Uterus (tissue), 4 donors: ENCODE results near the gene PLD5. TPM values are rescaled to one million over a fixed set of nuclear protein-coding genes. Genes with fewer than 3 reads are reported as not detected.
"Not testable (repeated sequence)": the region's sequence is repeated elsewhere in the genome, so short reads cannot be mapped to it uniquely, and the experiment has no call there.

Source experiments
- DNase-seq, 2 donors: peaks; one replicate each; pipeline ENCODE4 v3.0.0-alpha.2; 2019 to 2020
- H3K27ac ChIP-seq, 2 donors: fragments of 200-600 bp; sonication (generic); 1 replicate in 1 of 2; 2 replicates in 1 of 2; pipeline ENCODE4 v1.5.1; 2016 to 2018
- H3K27me3 ChIP-seq, 2 donors: fragments of 200-600 bp; sonication (generic); one replicate each; pipeline ENCODE4 v1.5.1; 2018 to 2019; ENCODE audit warnings: control low read depth in 1 of 2
- H3K36me3 ChIP-seq, 2 donors: fragments of 200-600 bp; sonication (generic); one replicate each; pipeline ENCODE4 v1.5.1; 2019; ENCODE audit warnings: control low read depth in 1 of 2
- H3K4me1 ChIP-seq, 2 donors: fragments of 200-600 bp; sonication (generic); one replicate each; pipeline ENCODE4 v1.5.1; 2018 to 2019; ENCODE audit warnings: control low read depth in 1 of 2
- H3K4me3 ChIP-seq, 2 donors: fragments of 200-600 bp; sonication (generic); 1 replicate in 1 of 2; 2 replicates in 1 of 2; pipeline ENCODE4 v1.5.1; 2018 to 2019; ENCODE audit warnings: mild to moderate bottlenecking in 1 of 2
- H3K9me3 ChIP-seq, 2 donors: fragments of 200-600 bp; sonication (generic); one replicate each; pipeline ENCODE4 v1.5.1; 2019; ENCODE audit warnings: control low read depth in 1 of 2
- CTCF ChIP-seq, 4 experiments: fragments of 200-600 bp in 2 of 4; fragments of 450-650 bp in 2 of 4; sonication (generic) in 2 of 4; IDR thresholded peaks; one replicate each; pipeline ENCODE4 v1.5.1; 2016 to 2019; ENCODE audit warnings: antibody characterized with exemption in 4 of 4, mild to moderate bottlenecking in 2 of 4, moderate library complexity in 1 of 4
- POLR2A ChIP-seq, 2 donors: fragments of 450-650 bp; IDR thresholded peaks; one replicate each; pipeline ENCODE4 v1.6.1; 2016; ENCODE audit warnings: antibody characterized with exemption in 2 of 2, mild to moderate bottlenecking in 1 of 2, moderate library complexity in 1 of 2
- intact Hi-C: fragments of 100-400 bp; cut with DNase I; formaldehyde crosslinking; loops from one replicate; pipeline ENCODE4 v1.15.1; 2023; ENCODE audit warnings: low total_unique reads
- total RNA-seq, 4 donors: library from RNA; depleted of rRNA in 3 of 4; stranded (reverse); fragments of >200 nt in 3 of 4; gene quantifications; one replicate each; pipeline versions ENCODE4 v1.1.0 to v1.2.4, GENCODE V29; 2014 to 2023
- donor health status: DM: yes; HTN: yes; CAD: no.

The PLD5 gene
- total RNA-seq, 4 donors from 2014 or later = 2.4 to 6.1 (median 5.2) TPM

- intact Hi-C loops = no loop called here
- TF ChIP-seq POLR2A (IDR thresholded peaks at IDR 0.05) = no peak
- TF ChIP-seq CTCF (IDR thresholded peaks at IDR 0.05) = no peak
- no peaks in the 10 kb centered on the region for H3K36me3 ChIP-seq
- no peak overlapping the region for H3K27ac ChIP-seq
- no peaks in the 10 kb centered on the region for H3K4me1 ChIP-seq
- H3K4me3 ChIP-seq = no peak overlapping the region
- H3K27me3 ChIP-seq = no peaks in the 10 kb centered on the region
- no peaks in the 10 kb centered on the region for H3K9me3 ChIP-seq
- DNase-seq = no peak
These were observed 392.2 kb downstream of the PLD5 start for GRCh38 chr1:242132121-242132817.

GRCh38 chr1:242128951-242129502 lies 395.5 kb downstream of the PLD5 start:
- no peak overlapping the region for H3K4me3 ChIP-seq
- TF ChIP-seq CTCF (IDR thresholded peaks at IDR 0.05) = no peak
- no peak for TF ChIP-seq POLR2A (IDR thresholded peaks at IDR 0.05)
- no peaks in the 10 kb centered on the region for H3K4me1 ChIP-seq
- H3K27me3 ChIP-seq = no peaks in the 10 kb centered on the region
- no peak overlapping the region for H3K27ac ChIP-seq
- DNase-seq = no peak
- H3K9me3 ChIP-seq = no peaks in the 10 kb centered on the region
- no peaks in the 10 kb centered on the region for H3K36me3 ChIP-seq
- intact Hi-C loops = no loop called here

- intact Hi-C loops = no loop called here
- TF ChIP-seq POLR2A (IDR thresholded peaks at IDR 0.05) = no peak
- no peak for DNase-seq
These were observed 404.1 kb downstream of the PLD5 start for GRCh38 chr1:242120432-242120831.

GRCh38 chr1:242100921-242101320 lies 423.6 kb downstream of the PLD5 start:
- H3K4me1 ChIP-seq = no peaks in the 10 kb centered on the region
- no peaks in the 10 kb centered on the region for H3K27me3 ChIP-seq
- no peak for DNase-seq
- H3K27ac ChIP-seq = no peak overlapping the region
- intact Hi-C loops = no loop called here
- H3K4me3 ChIP-seq = no peak overlapping the region
- no peaks in the 10 kb centered on the region for H3K36me3 ChIP-seq
- no peaks in the 10 kb centered on the region for H3K9me3 ChIP-seq
- TF ChIP-seq POLR2A (IDR thresholded peaks at IDR 0.05) = no peak
- no peak for TF ChIP-seq CTCF (IDR thresholded peaks at IDR 0.05)

More at GRCh38 chr1:242120432-242120831, 404.1 kb downstream of the PLD5 start:
- no peak overlapping the region for H3K27ac ChIP-seq
- no peaks in the 10 kb centered on the region for H3K27me3 ChIP-seq
- no peaks in the 10 kb centered on the region for H3K36me3 ChIP-seq
- no peaks in the 10 kb centered on the region for H3K9me3 ChIP-seq
- no peak overlapping the region for H3K4me3 ChIP-seq
- H3K4me1 ChIP-seq = no peaks in the 10 kb centered on the region

- H3K27ac ChIP-seq, H3K36me3 ChIP-seq, H3K9me3 ChIP-seq, H3K4me1 ChIP-seq, DNase-seq, intact Hi-C loops, H3K4me3 ChIP-seq, H3K27me3 ChIP-seq: not testable (repeated sequence)
These were observed 427.2 kb downstream of the PLD5 start for GRCh38 chr1:242097283-242097682.

GRCh38 chr1:242093116-242093515 lies 431.4 kb downstream of the PLD5 start:
- TF ChIP-seq CTCF (IDR thresholded peaks at IDR 0.05) (no peak), POLR2A (IDR thresholded peaks at IDR 0.05) (no peak)
- no peaks in the 10 kb centered on the region for H3K36me3 ChIP-seq
- no peak overlapping the region for H3K27ac ChIP-seq
- no peaks in the 10 kb centered on the region for H3K27me3 ChIP-seq
- no peak overlapping the region for H3K4me3 ChIP-seq
- no peak for DNase-seq
- no peaks in the 10 kb centered on the region for H3K4me1 ChIP-seq
- H3K9me3 ChIP-seq = no peaks in the 10 kb centered on the region
- intact Hi-C loops = no loop called here
